ENCODE measurements around the gene ABHD16B. TPM values are rescaled to one million over a fixed set of nuclear protein-coding genes. Genes with fewer than 3 reads are reported as not detected.

Gene ABHD16B
- 0.26 TPM for polyA plus RNA-seq (2012; ENCODE audit: low read depth, missing spikeins)

DNA sequence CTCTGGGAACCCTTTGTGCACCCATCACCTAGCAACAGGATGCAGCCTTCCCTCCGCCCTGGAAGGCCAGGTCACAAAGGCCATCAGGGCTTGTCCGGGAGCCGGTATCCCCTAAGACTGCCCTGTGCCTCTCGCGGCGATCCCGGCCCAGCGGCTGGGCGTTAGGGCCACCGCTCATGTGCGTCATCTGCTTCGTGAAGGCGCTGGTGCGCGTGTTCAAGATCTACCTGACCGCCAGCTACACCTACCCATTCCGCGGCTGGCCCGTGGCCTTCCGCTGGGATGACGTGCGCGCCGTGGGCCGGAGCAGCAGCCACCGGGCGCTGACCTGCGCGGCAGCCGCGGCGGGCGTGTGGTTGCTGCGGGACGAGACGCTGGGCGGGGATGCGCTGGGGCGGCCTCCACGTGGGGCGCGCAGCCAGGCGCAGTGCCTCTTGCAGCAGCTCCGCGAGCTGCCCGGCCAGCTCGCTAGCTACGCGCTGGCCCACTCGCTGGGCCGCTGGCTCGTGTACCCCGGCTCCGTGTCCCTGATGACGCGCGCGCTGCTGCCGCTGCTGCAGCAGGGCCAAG, at the start of gene ABHD16B:
Gene ABHD16B, plus strand, starts transcription at position 134 of the 570 bp plus-strand sequence. Its CDS starts 43 bp downstream, at position 177.
- FAIRE-seq (no peak), DNase-seq (ENCODE audit: insufficient read length, low spot score) (no peak)
- no peak for TF ChIP-seq POU2F2 (IDR thresholded peaks at IDR 0.05; ENCODE audit: low read depth, low read length)
- no peak for TF ChIP-seq SPI1 (IDR thresholded peaks at IDR 0.05; ENCODE audit: low read depth, low read length)
- no peak for TF ChIP-seq TAF1 (IDR thresholded peaks at IDR 0.05; ENCODE audit: low read depth, low read length)
- TF ChIP-seq POLR2AphosphoS5 (IDR thresholded peaks at IDR 0.05; ENCODE audit: low read depth, low read length): no peak
- TF ChIP-seq POLR2A (IDR thresholded peaks at IDR 0.05; ENCODE audit: low read depth, low read length): no peak
- TF ChIP-seq PAX5 (IDR thresholded peaks at IDR 0.05; ENCODE audit: insufficient read depth, low read length, severe bottlenecking): no peak

GRCh38 chr20:63814891-63815614, 46.2 kb upstream of the ABHD16B start:
- TF ChIP-seq TAF1 (IDR thresholded peaks at IDR 0.05; ENCODE audit: low read depth, low read length) (no peak), POLR2A (IDR thresholded peaks at IDR 0.05; ENCODE audit: low read depth, low read length) (no peak), POLR2AphosphoS5 (IDR thresholded peaks at IDR 0.05; ENCODE audit: low read depth, low read length) (no peak), PAX5 (IDR thresholded peaks at IDR 0.05; ENCODE audit: insufficient read depth, low read length, severe bottlenecking) (no peak), SPI1 (IDR thresholded peaks at IDR 0.05; ENCODE audit: low read depth, low read length) (no peak), POU2F2 (IDR thresholded peaks at IDR 0.05; ENCODE audit: low read depth, low read length) (no peak)
- FAIRE-seq (no peak), DNase-seq (ENCODE audit: insufficient read length, low spot score) (no peak)

GRCh38 chr20:63815615-63816253, 45.6 kb upstream of the ABHD16B start:
- no peak for FAIRE-seq
- TF ChIP-seq TAF1 (IDR thresholded peaks at IDR 0.05; ENCODE audit: low read depth, low read length): no peak
- no peak for TF ChIP-seq POU2F2 (IDR thresholded peaks at IDR 0.05; ENCODE audit: low read depth, low read length)
- no peak for DNase-seq (ENCODE audit: insufficient read length, low spot score)

- DNase-seq (ENCODE audit: insufficient read length, low spot score) (no peak), FAIRE-seq (no peak)
- no peak for TF ChIP-seq POU2F2 (IDR thresholded peaks at IDR 0.05; ENCODE audit: low read depth, low read length)
- TF ChIP-seq POLR2AphosphoS5 (IDR thresholded peaks at IDR 0.05; ENCODE audit: low read depth, low read length): no peak
- TF ChIP-seq SPI1 (IDR thresholded peaks at IDR 0.05; ENCODE audit: low read depth, low read length): no peak
- no peak for TF ChIP-seq TAF1 (IDR thresholded peaks at IDR 0.05; ENCODE audit: low read depth, low read length)
- TF ChIP-seq POLR2A (IDR thresholded peaks at IDR 0.05; ENCODE audit: low read depth, low read length): no peak
- TF ChIP-seq PAX5 (IDR thresholded peaks at IDR 0.05; ENCODE audit: insufficient read depth, low read length, severe bottlenecking): no peak
These were observed 41.9 kb upstream of the ABHD16B start for GRCh38 chr20:63819224-63819921.

DNA sequence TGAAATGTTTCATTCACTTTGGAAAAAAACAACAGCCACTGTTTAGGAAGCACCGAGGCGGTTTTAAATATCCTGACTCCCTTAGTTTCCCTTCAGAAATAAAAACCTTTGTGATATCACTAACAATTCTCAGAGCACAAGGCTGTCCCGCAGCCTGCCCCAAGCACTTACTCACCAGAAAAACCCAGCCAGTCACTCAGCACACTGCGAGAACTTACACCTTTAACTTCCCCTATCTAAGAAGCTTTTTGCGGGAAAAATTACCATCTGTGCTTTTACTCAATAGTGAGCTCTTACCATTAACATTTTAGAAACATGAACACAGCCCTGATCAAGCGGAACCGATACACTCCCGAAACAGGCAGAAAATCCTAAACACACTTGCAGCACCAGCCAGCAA, 39.5 kb upstream of the ABHD16B start:
- FAIRE-seq: no peak
- no peak for TF ChIP-seq PAX5 (IDR thresholded peaks at IDR 0.05; ENCODE audit: insufficient read depth, low read length, severe bottlenecking)
- TF ChIP-seq POLR2AphosphoS5 (IDR thresholded peaks at IDR 0.05; ENCODE audit: low read depth, low read length): no peak
- no peak for TF ChIP-seq POU2F2 (IDR thresholded peaks at IDR 0.05; ENCODE audit: low read depth, low read length)
- no peak for TF ChIP-seq POLR2A (IDR thresholded peaks at IDR 0.05; ENCODE audit: low read depth, low read length)
- TF ChIP-seq TAF1 (IDR thresholded peaks at IDR 0.05; ENCODE audit: low read depth, low read length): no peak
- no peak for TF ChIP-seq SPI1 (IDR thresholded peaks at IDR 0.05; ENCODE audit: low read depth, low read length)
- DNase-seq (ENCODE audit: insufficient read length, low spot score): no peak

- DNase-seq (ENCODE audit: insufficient read length, low spot score) (no peak), FAIRE-seq (no peak)
- TF ChIP-seq TAF1 (IDR thresholded peaks at IDR 0.05; ENCODE audit: low read depth, low read length) (no peak), POLR2AphosphoS5 (IDR thresholded peaks at IDR 0.05; ENCODE audit: low read depth, low read length) (no peak), PAX5 (IDR thresholded peaks at IDR 0.05; ENCODE audit: insufficient read depth, low read length, severe bottlenecking) (no peak), POU2F2 (IDR thresholded peaks at IDR 0.05; ENCODE audit: low read depth, low read length) (no peak), SPI1 (IDR thresholded peaks at IDR 0.05; ENCODE audit: low read depth, low read length) (no peak), POLR2A (IDR thresholded peaks at IDR 0.05; ENCODE audit: low read depth, low read length) (no peak)
These were observed 39.0 kb upstream of the ABHD16B start for GRCh38 chr20:63822276-63822696.

GRCh38 chr20:63823691-63824311, 37.5 kb upstream of the ABHD16B start:
- no peak for FAIRE-seq
- DNase-seq (ENCODE audit: insufficient read length, low spot score): no peak
- no peak for TF ChIP-seq PAX5 (IDR thresholded peaks at IDR 0.05; ENCODE audit: insufficient read depth, low read length, severe bottlenecking)
- TF ChIP-seq TAF1 (IDR thresholded peaks at IDR 0.05; ENCODE audit: low read depth, low read length): no peak
- TF ChIP-seq POLR2A (IDR thresholded peaks at IDR 0.05; ENCODE audit: low read depth, low read length): no peak
- TF ChIP-seq POLR2AphosphoS5 (IDR thresholded peaks at IDR 0.05; ENCODE audit: low read depth, low read length): no peak
- TF ChIP-seq POU2F2 (IDR thresholded peaks at IDR 0.05; ENCODE audit: low read depth, low read length): no peak
- no peak for TF ChIP-seq SPI1 (IDR thresholded peaks at IDR 0.05; ENCODE audit: low read depth, low read length)

DNA sequence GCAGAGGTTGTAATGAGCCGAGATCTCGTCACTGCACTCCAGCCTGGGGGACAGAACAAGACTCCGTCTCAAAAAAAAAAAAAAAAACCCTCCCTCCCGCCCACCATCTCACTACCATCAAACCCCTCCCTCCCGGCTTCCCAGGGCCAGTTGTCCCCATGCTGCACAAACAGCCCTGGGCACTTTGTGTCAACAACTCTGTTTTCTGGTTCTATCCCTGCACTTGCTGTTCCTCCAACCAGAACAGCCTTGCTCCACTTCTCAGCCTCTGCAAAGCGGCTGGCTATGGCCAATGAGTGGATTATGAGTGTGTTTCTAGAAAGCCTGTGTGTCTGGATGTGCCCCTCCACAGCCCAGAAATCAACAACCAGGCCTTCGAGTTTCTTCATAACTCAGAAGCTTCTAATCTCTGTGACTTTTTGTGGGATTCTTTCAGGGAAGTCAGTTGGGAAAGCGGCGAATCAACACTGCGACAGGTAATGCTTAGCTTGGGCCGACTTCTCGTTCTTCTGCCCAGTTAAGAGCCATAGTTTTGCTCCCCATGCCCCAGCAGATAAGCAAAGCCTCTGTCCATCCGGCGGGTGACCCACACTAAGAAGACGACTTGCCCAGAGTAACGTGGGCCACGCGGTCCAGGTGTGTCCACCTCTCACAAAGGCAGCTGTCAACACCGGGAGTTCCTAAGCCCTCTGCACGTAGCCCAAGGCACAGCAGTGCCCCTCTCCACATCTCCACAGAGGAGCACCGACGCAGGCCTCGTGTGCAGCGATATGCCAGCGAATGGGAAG, 35.8 kb upstream of the ABHD16B start:
- FAIRE-seq: no peak
- no peak for TF ChIP-seq SPI1 (IDR thresholded peaks at IDR 0.05; ENCODE audit: low read depth, low read length)
- DNase-seq (ENCODE audit: insufficient read length, low spot score): no peak
